GM19239 (cell line): ENCODE data around the gene ZNF814.
"Not testable (repeated sequence)": the region's sequence is repeated elsewhere in the genome, so short reads cannot be mapped to it uniquely, and the experiment has no call there.

Experiments
- DNase-seq: peaks from one replicate; pipeline ENCODE4 v3.0.0; 2011; ENCODE audit warnings: low spot score; ENCODE audit not compliant: insufficient read length
- FAIRE-seq: peaks from 2 replicates; lab custom pipeline; 2011; peaks lifted over from hg19 to GRCh38; lab: Jason Lieb, UNC

ZNF814 gene

DNA sequence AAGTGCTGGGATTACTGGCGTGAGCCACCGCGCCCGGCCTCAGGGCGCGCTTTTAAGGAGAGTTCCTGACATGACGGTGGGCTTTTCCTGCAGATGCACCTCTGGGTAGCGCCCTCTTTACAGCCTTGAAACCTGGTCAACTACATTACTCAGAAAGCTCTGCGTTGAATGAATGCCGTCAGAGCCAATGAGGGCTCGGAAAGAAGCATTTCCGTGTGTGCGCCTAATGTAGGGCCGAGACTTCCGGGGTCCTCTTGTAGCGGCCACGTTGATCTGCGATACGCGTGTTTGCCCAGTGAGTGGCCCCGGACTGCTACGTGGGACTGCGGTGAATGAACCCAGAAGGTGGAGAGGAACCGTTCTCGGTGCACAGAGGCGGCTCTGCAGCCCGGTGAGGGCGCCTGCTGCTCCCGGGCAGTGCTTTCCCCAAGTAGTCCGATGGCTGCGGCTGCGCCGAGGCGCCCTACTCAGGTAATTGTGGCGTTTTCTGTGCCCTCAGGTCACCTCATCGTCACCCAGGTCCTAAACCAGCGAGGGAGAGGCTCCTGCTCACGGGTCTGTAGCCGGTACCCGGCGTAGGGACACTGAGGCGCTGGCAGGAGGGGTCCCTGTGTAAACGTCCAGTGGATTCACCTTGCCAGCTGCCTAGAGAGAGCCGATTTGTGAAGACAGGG is 69.2 kb downstream of the ZNF814 start:
- FAIRE-seq (peak; percentile 66), DNase-seq (peak; percentile 83)

- FAIRE-seq (no peak), DNase-seq (no peak)
Observed at GRCh38 chr19:57818378-57818777, 70.5 kb downstream of the ZNF814 start.

DNA sequence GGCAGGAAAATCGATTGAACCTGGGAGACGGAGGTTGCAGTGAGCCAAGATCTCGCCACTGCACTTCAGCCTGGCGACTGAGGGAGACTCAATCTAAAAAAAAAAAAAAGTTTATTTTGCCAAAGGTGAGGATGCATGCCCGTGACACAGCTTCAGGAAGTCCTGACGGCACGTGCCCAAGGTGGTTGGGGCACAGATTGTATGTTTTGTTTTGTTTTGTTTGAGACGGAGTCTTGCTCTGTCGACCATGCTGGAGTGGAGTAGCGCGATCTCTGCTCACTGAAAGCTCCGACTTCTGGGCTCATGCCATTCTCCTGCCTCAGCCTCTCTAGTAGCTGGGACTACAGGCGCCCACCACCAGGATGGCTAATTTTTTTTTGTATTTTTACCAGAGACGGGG is 70.9 kb downstream of the ZNF814 start:
- no peak for FAIRE-seq
- DNase-seq: no peak

DNA sequence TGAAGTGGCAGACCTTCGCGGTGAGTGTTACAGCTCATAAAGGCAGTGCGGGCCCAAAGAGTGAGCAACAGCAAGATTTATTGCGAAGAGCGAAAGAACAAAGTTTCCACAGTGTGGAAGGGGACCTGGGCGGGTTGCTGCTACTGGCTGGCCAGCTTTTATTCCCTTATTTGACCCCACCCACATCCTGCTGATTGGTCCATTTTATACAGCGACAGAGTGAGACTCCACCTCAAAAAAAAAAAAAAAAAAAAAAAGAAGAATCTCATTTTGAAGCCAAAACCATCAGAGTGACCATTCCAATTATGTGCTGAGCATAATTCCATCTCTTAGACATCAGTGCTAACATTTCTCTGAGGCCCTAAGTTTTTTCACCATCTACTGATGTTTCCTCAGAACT is 72.2 kb downstream of the ZNF814 start:
- DNase-seq: no peak
- no peak for FAIRE-seq

- FAIRE-seq: no peak
- DNase-seq: no peak
Observed at GRCh38 chr19:57815247-57816075, 73.4 kb downstream of the ZNF814 start.

GRCh38 chr19:57814505-57815246 is 74.2 kb downstream of the ZNF814 start, which contains the start of gene ZNF552:
TSS of gene ZNF552 (minus strand) at chr19:57814913. CDS start at chr19:57814743, 170 bp downstream.
- FAIRE-seq: peak; percentile 79
- peak; percentile 59 for DNase-seq

DNA sequence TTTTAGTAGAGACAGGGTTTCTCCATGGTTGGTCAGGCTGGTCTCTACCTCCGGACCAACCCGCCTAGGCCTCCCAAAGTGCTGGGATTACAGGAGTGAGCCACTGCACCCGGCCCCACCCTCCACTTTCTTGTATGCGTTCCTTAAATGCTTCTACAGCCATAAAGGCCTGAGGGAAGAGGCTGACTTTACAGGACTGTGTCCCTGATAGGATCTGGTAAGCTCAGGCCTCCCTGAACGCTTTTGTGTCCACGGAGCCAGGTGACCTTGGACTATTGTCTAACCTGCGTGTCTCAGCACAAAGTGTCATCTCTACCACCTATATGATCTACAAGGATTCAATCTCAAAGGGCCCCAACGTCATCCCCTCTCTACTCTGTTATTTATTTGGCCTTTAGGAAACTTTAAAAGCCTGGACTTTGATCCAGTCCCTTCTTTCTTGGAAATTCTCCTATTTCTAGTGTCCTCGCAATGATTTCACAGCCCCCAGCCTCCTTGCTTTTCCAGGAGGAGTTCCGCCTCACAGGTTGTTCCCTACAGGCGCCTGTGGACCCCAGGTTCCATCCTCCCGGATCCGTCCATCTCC is 74.8 kb downstream of the ZNF814 start:
- no peak for FAIRE-seq
- DNase-seq: no peak

GRCh38 chr19:57812975-57813820 is 75.6 kb downstream of the ZNF814 start:
- FAIRE-seq, DNase-seq: not testable (repeated sequence)

DNA sequence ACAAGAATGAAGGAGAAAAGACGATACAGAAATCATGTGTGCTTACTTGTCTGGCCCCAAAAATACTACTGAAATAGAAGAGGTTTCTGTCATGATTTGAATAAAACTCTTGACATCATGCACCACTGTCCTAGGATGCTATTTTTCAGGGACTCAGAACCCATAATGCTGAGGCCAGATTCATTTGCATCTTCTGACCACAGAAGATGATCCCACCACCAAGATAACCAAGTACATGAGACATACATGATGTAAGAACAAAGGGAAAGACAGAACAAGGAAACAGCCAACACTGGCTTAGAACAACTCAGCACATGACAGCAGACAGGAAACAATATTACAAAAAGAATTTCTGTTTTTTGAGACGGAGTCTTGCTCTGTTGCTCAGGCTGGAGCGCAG is 76.6 kb downstream of the ZNF814 start:
- DNase-seq: no peak
- no peak for FAIRE-seq

- FAIRE-seq, DNase-seq: not testable (repeated sequence)
Observed at GRCh38 chr19:57810410-57811295, 78.2 kb downstream of the ZNF814 start.

GRCh38 chr19:57807541-57807940 is 81.3 kb downstream of the ZNF814 start:
- DNase-seq (no peak), FAIRE-seq (no peak)

DNA sequence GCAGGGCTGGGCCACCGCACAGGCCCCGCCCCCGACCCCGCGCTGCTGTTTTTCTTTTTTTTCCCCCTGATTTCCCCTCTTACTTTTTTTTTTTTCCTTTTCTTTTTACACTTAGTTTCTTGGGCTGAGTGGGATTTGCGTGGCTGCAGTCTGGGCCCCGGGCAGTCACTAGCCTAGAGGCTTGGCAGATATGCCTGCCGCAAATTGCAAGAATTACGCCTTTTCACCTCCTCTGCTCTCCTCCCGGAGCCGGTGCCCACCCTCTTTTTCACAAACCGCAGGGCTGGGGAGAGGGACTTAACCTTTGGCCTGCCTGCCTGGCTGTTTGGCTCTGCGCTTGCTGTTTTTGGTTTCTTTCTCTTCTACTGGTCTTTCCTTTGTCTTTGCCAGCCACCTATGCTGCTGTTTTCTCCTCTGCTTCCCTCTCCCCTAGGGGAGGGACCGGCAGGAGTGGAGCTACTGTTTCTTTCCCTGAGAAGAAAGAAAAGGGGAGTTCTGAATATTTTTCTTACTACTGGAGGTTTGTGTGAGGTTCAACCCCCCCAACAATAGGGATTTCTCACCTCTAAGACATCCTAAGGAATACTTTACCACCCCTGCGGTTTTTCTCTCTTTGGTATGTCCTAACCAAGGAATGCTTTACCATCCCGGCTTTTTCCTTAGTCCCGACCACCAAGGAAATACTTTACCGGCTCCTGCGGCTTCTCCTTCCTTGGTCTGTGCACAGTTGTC is 85.1 kb downstream of the ZNF814 start:
- no peak for DNase-seq
- FAIRE-seq: no peak

DNA sequence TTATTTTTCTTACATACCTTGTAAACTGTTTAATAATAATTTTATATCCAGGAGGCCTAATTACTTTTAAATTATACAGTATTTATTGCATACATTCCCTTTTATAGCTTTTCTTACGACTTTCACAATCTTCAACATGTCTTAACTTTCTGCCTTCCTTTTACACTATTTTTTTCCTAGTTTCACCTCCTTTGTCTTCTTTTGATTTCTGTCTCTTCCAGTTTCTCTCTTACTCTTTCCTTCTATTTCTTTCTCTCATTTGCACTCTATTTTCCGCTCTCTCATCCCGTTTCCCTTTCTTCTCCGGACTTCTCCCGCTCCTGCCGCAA is 85.6 kb downstream of the ZNF814 start:
- FAIRE-seq: no peak
- no peak for DNase-seq

- no peak for FAIRE-seq
- no peak for DNase-seq
Observed at GRCh38 chr19:57802269-57802668, 86.6 kb downstream of the ZNF814 start.

GRCh38 chr19:57800696-57801095 is 88.1 kb downstream of the ZNF814 start:
- no peak for DNase-seq
- no peak for FAIRE-seq
